OCI-LY7 (cell line): Measurements from ENCODE around the gene ATP1A3. TPM values are rescaled to one million over a fixed set of nuclear protein-coding genes. Genes with fewer than 3 reads are reported as not detected.
"Not testable (repeated sequence)": the region's sequence is repeated elsewhere in the genome, so short reads cannot be mapped to it uniquely, and the experiment has no call there.

ENCODE experiments used
- BruUV-seq: library from RNA; stranded (reverse); fragments of 400-500 nt; replicated peaks from 2 replicates; lab custom pipeline; 2021; lab: Mats Ljungman, UMichigan
- CTCF ChIA-PET: fragments of 300-600 bp; sonication (Branson Sonifier 250); formaldehyde crosslinking; loops from one replicate; lab custom pipeline; 2022; ENCODE audit warnings: antibody characterized with exemption; ENCODE audit not compliant: unreplicated experiment; lab: Charles Lee
- POLR2A ChIA-PET: fragments of 300-600 bp; sonication (Branson Sonifier 250); formaldehyde crosslinking; loops from one replicate; lab custom pipeline; 2022; ENCODE audit warnings: antibody characterized with exemption; lab: Charles Lee
- DNase-seq: peaks from one replicate; pipeline ENCODE4 v3.0.0-alpha.2; 2015; ENCODE audit warnings: low spot score
- H2AFZ ChIP-seq: fragments of 200-600 bp; sonication (generic), shearing (Covaris generic); 2 replicates; pipeline ENCODE4 v1.6.1; 2014; ENCODE audit warnings: mild to moderate bottlenecking, antibody characterized with exemption, low read length, moderate library complexity
- H3K27ac ChIP-seq: fragments of 200-600 bp; sonication (generic); 2 replicates; pipeline ENCODE4 v1.5.1; 2014; ENCODE audit warnings: mixed run types, low read depth, mild to moderate bottlenecking, moderate library complexity, low read length, inconsistent platforms; ENCODE audit not compliant: poor library complexity, severe bottlenecking
- H3K36me3 ChIP-seq: fragments of 200-600 bp; sonication (generic); 2 replicates; pipeline ENCODE4 v1.6.1; 2014; ENCODE audit warnings: mild to moderate bottlenecking, antibody characterized with exemption, low read length, moderate library complexity, mixed read lengths; ENCODE audit not compliant: insufficient read depth
- H3K4me1 ChIP-seq: fragments of 200-600 bp; sonication (generic); 2 replicates; pipeline ENCODE4 v1.5.1; 2014; ENCODE audit warnings: mild to moderate bottlenecking, low read length; ENCODE audit not compliant: insufficient read depth, poor library complexity, severe bottlenecking
- H3K4me2 ChIP-seq: fragments of 200-600 bp; sonication (generic); 2 replicates; pipeline ENCODE4 v1.6.1; 2014; ENCODE audit warnings: mild to moderate bottlenecking, low read length
- H3K4me3 ChIP-seq: fragments of 200-600 bp; sonication (generic); 2 replicates; pipeline ENCODE4 v1.5.1; 2014; ENCODE audit warnings: mild to moderate bottlenecking, low read depth, low read length; ENCODE audit not compliant: poor library complexity, severe bottlenecking
- H3K79me2 ChIP-seq: fragments of 200-600 bp; sonication (generic); 2 replicates; pipeline ENCODE4 v1.6.1; 2016; ENCODE audit warnings: low read depth, mild to moderate bottlenecking, low read length, moderate library complexity, mixed read lengths; ENCODE audit not compliant: insufficient read depth
- H3K9me2 ChIP-seq: fragments of 200-600 bp; sonication (generic); 2 replicates; pipeline ENCODE4 v1.6.1; 2016; ENCODE audit warnings: mild to moderate bottlenecking, low read length, mixed read lengths; ENCODE audit not compliant: insufficient read depth
- H3K9me3 ChIP-seq: fragments of 200-600 bp; sonication (generic); 2 replicates; pipeline ENCODE4 v1.6.1; 2014; ENCODE audit warnings: mild to moderate bottlenecking, mixed run types, low read length, mixed read lengths
- H4K20me1 ChIP-seq: fragments of 200-600 bp; sonication (generic); 2 replicates; pipeline ENCODE4 v1.6.1; 2014; ENCODE audit warnings: mild to moderate bottlenecking, antibody characterized with exemption, low read length, moderate library complexity, mixed read lengths; ENCODE audit not compliant: insufficient read depth
- CTCF ChIP-seq: fragments of 200-600 bp; sonication (generic); conservative IDR thresholded peaks from 2 replicates; pipeline ENCODE4 v1.5.1; 2014; ENCODE audit warnings: mild to moderate bottlenecking, antibody characterized with exemption, low read length, moderate library complexity, mixed read lengths
- EZH2phosphoT487 ChIP-seq: fragments of 200-600 bp; sonication (generic); IDR thresholded peaks from 2 replicates; pipeline ENCODE4 v1.6.1; 2018; ENCODE audit warnings: low read depth, borderline replicate concordance, mild to moderate bottlenecking, mixed run types, antibody characterized with exemption, low read length, moderate library complexity, mixed read lengths
- intact Hi-C: fragments of 100-400 bp; cut with micrococcal nuclease; formaldehyde crosslinking; loops from one replicate; pipeline ENCODE4 v1.10.0; 2022; ENCODE audit not compliant: unreplicated experiment
- total RNA-seq, 2 experiments: library from RNA; depleted of rRNA in 1 of 2; stranded (reverse); fragments of >200 nt in 1 of 2; shearing (Covaris generic) in 1 of 2; gene quantifications; 2 replicates each; pipeline ENCODE4 v1.2.3, GENCODE V29; 2014 to 2022

ATP1A3 gene
- total RNA-seq, 2 experiments from 2014 or later: 9.3 to 33.0 TPM

- TF ChIP-seq CTCF: peak; percentile 92
- not testable (repeated sequence) for BruUV-seq
- H3K4me2 ChIP-seq: peak overlapping the region; percentile 31
These were observed 40.8 kb upstream of the ATP1A3 start for GRCh38 chr19:42034640-42035391.

GRCh38 chr19:42033413-42033812, 39.4 kb upstream of the ATP1A3 start:
- Histone ChIP-seq H3K9me3 (no peaks in the 10 kb centered on the region), H3K4me3 (no peak overlapping the region), H3K4me2 (no peak overlapping the region), H3K4me1 (peaks cover 4% of the 10 kb centered on the region), H2AFZ (no peak overlapping the region), H3K27ac (no peak overlapping the region), H3K36me3 (no peaks in the 10 kb centered on the region), H3K79me2 (no peaks in the 10 kb centered on the region), H3K9me2 (no peaks in the 10 kb centered on the region), H4K20me1 (no peaks in the 10 kb centered on the region)
- intact Hi-C loops: loop anchor here (5.0 kb wide), 1 partner anchor 76 kb away; the partner anchor contains the start of gene RABAC1
- POLR2A ChIA-PET: interaction anchor here (0.7 kb wide), 1 partner anchor 22 kb away, joined by 5 read pairs; no protein-coding TSS in a partner anchor
- no peak for DNase-seq
- TF ChIP-seq CTCF: no peak
- CTCF ChIA-PET: no interaction called here
- no TSS peak for BruUV-seq

More at GRCh38 chr19:42034640-42035391, 40.8 kb upstream of the ATP1A3 start:
- H3K36me3 ChIP-seq, H3K4me3 ChIP-seq, H3K9me2 ChIP-seq, H4K20me1 ChIP-seq, H3K27ac ChIP-seq, H3K9me3 ChIP-seq, H3K4me1 ChIP-seq, H3K79me2 ChIP-seq: not testable (repeated sequence)
- DNase-seq: peak; percentile 85
- intact Hi-C loops: loop anchor here (2.0 to 5.0 kb wide), 2 partner anchors 36 to 78 kb away; partner anchors contain the start of gene RABAC1
- CTCF ChIA-PET: interaction anchor here (0.6 kb wide), 2 partner anchors 25 to 262 kb away, joined by 4 read pairs; no protein-coding TSS in a partner anchor
- H2AFZ ChIP-seq: peak overlapping the region; percentile 38; the same call in 1 of the 2 replicates
- POLR2A ChIA-PET: interaction anchor here (0.8 kb wide), 1 partner anchor 122 kb away, joined by 4 read pairs; no protein-coding TSS in a partner anchor

GRCh38 chr19:42032431-42032830, 38.4 kb upstream of the ATP1A3 start:
- no peaks in the 10 kb centered on the region for H4K20me1 ChIP-seq
- no peak overlapping the region for H3K27ac ChIP-seq
- no peak overlapping the region for H3K4me2 ChIP-seq
- ChIA-PET CTCF (no interaction called here), POLR2A (no interaction called here)
- intact Hi-C loops: loop anchor here (5.0 kb wide), 1 partner anchor 75 kb away; the partner anchor contains the start of gene RABAC1
- no peak overlapping the region for H2AFZ ChIP-seq
- no peaks in the 10 kb centered on the region for H3K79me2 ChIP-seq
- no peak overlapping the region for H3K4me3 ChIP-seq
- no peaks in the 10 kb centered on the region for H3K9me2 ChIP-seq
- no TSS peak for BruUV-seq
- TF ChIP-seq EZH2phosphoT487: no peak
- no peak for TF ChIP-seq CTCF
- no peaks in the 10 kb centered on the region for H3K36me3 ChIP-seq
- no peaks in the 10 kb centered on the region for H3K9me3 ChIP-seq
- peaks cover 4% of the 10 kb centered on the region for H3K4me1 ChIP-seq
- no peak for DNase-seq
